OCI-LY1 (cell line): ENCODE results near the gene DENND4A.

ENCODE experiments used
- H2AFZ ChIP-seq: fragments of 200-600 bp; sonication (generic), shearing (Covaris generic); 2 replicates; pipeline ENCODE4 v1.6.0; 2014; ENCODE audit warnings: antibody characterized with exemption, mild to moderate bottlenecking, low read length
- H3F3A ChIP-seq: fragments of 200-600 bp; sonication (generic), shearing (Covaris generic); 2 replicates; pipeline ENCODE4 v1.6.0; 2014; ENCODE audit warnings: mild to moderate bottlenecking, antibody characterized with exemption, low read length, moderate library complexity; ENCODE audit not compliant: insufficient read depth
- H3K27ac ChIP-seq: fragments of 200-600 bp; sonication (generic); 2 replicates; pipeline ENCODE4 v1.5.1; 2014; ENCODE audit warnings: low read length, mixed run types, mild to moderate bottlenecking, low read depth; ENCODE audit not compliant: poor library complexity, severe bottlenecking
- H3K27me3 ChIP-seq: fragments of 200-600 bp; sonication (generic); 2 replicates; pipeline ENCODE4 v1.6.0; 2014; ENCODE audit warnings: antibody characterized with exemption, mild to moderate bottlenecking, low read length, moderate library complexity; ENCODE audit not compliant: insufficient read depth
- H3K36me3 ChIP-seq: fragments of 200-600 bp; sonication (generic); 2 replicates; pipeline ENCODE4 v1.6.1; 2014; ENCODE audit warnings: mild to moderate bottlenecking, antibody characterized with exemption, low read length, moderate library complexity, mixed read lengths; ENCODE audit not compliant: insufficient read depth
- H3K4me1 ChIP-seq: fragments of 200-600 bp; sonication (generic); 2 replicates; pipeline ENCODE4 v1.5.1; 2014; ENCODE audit warnings: mild to moderate bottlenecking, low read length, moderate library complexity; ENCODE audit not compliant: insufficient read depth, severe bottlenecking
- H3K4me2 ChIP-seq: fragments of 200-600 bp; sonication (generic), shearing (Covaris generic); 2 replicates; pipeline ENCODE4 v1.6.1; 2014; ENCODE audit warnings: low read length
- H3K4me3 ChIP-seq: fragments of 200-600 bp; sonication (generic); 2 replicates; pipeline ENCODE4 v1.5.1; 2014; ENCODE audit warnings: low read length, low read depth, mild to moderate bottlenecking, mixed read lengths; ENCODE audit not compliant: poor library complexity, severe bottlenecking
- H3K79me2 ChIP-seq: fragments of 200-600 bp; shearing (Covaris generic); 2 replicates; pipeline ENCODE4 v1.6.1; 2016; ENCODE audit warnings: mixed run types, low read length, mixed read lengths; ENCODE audit not compliant: insufficient read depth
- H3K9ac ChIP-seq: fragments of 200-600 bp; sonication (generic), shearing (Covaris generic); 2 replicates; pipeline ENCODE4 v1.6.1; 2014; ENCODE audit warnings: mild to moderate bottlenecking, low read length, mixed read lengths
- H3K9me2 ChIP-seq: fragments of 200-600 bp; sonication (generic), shearing (Covaris generic); 2 replicates; pipeline ENCODE4 v1.6.1; 2014; ENCODE audit warnings: low read depth, mild to moderate bottlenecking, low read length, mixed read lengths
- H3K9me3 ChIP-seq: fragments of 200-600 bp; shearing (Covaris generic); 2 replicates; pipeline ENCODE4 v1.6.1; 2014; ENCODE audit warnings: low read length, mixed read lengths
- H4K20me1 ChIP-seq: fragments of 200-600 bp; sonication (generic), shearing (Covaris generic); 2 replicates; pipeline ENCODE4 v1.6.0; 2016; ENCODE audit warnings: mild to moderate bottlenecking, low read length; ENCODE audit not compliant: insufficient read depth
- EZH2 ChIP-seq: fragments of 200-600 bp; sonication (generic), shearing (Covaris generic); IDR thresholded peaks from 2 replicates; pipeline ENCODE4 v1.8.0; 2017; ENCODE audit warnings: borderline replicate concordance, mixed run types, mild to moderate bottlenecking, antibody characterized with exemption, low read length, moderate library complexity, mixed read lengths
- TF ChIP-seq, protein P1 (sequence below): fragments of 200-600 bp; sonication (generic), shearing (Covaris generic); IDR thresholded peaks from 2 replicates; pipeline ENCODE4 v1.5.1; 2017; ENCODE audit warnings: mild to moderate bottlenecking, antibody characterized with exemption, low read length, moderate library complexity, mixed read lengths

The DENND4A gene

DNA sequence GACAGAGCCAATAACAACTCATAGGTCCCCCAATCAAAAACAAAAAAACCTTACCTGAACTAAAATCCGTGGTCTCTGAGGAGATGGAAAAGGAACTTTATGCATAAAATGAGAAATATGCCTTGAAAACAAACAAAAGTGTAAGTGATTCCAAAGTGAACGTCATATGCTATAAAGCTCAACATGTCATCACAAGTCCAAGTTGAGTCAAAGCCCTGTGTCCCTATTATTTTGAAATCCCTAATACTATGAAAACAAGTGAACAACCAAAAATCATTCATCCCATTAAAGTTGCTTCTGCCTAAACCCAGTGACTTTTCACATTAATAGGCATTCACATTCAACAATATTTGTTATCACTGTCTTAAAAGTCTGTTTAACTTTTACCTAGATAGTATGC, 59.4 kb downstream of the DENND4A start:
- H3K4me3 ChIP-seq: no peak overlapping the region
- no peaks in the 10 kb centered on the region for H3K9me3 ChIP-seq
- H3K4me2 ChIP-seq: no peak overlapping the region
- peaks cover 63% of the 10 kb centered on the region for H3K36me3 ChIP-seq
- H3K4me1 ChIP-seq: no peaks in the 10 kb centered on the region
- no peak overlapping the region for H3K27ac ChIP-seq
- no peaks in the 10 kb centered on the region for H4K20me1 ChIP-seq
- H3K79me2 ChIP-seq: no peaks in the 10 kb centered on the region
- H3F3A ChIP-seq: peaks cover 5% of the 10 kb centered on the region
- H2AFZ ChIP-seq: no peak overlapping the region
- no peaks in the 10 kb centered on the region for H3K27me3 ChIP-seq
- no peaks in the 10 kb centered on the region for H3K9me2 ChIP-seq
- H3K9ac ChIP-seq: no peak overlapping the region
- TF ChIP-seq EZH2: no peak
- TF ChIP-seq, protein P1, sequence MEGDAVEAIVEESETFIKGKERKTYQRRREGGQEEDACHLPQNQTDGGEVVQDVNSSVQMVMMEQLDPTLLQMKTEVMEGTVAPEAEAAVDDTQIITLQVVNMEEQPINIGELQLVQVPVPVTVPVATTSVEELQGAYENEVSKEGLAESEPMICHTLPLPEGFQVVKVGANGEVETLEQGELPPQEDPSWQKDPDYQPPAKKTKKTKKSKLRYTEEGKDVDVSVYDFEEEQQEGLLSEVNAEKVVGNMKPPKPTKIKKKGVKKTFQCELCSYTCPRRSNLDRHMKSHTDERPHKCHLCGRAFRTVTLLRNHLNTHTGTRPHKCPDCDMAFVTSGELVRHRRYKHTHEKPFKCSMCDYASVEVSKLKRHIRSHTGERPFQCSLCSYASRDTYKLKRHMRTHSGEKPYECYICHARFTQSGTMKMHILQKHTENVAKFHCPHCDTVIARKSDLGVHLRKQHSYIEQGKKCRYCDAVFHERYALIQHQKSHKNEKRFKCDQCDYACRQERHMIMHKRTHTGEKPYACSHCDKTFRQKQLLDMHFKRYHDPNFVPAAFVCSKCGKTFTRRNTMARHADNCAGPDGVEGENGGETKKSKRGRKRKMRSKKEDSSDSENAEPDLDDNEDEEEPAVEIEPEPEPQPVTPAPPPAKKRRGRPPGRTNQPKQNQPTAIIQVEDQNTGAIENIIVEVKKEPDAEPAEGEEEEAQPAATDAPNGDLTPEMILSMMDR: no peak

GRCh38 chr15:65731926-65732325, 60.2 kb downstream of the DENND4A start:
- Histone ChIP-seq H3K36me3 (peaks cover 64% of the 10 kb centered on the region), H3K4me1 (no peaks in the 10 kb centered on the region), H3K4me2 (no peak overlapping the region), H3K27me3 (no peaks in the 10 kb centered on the region), H3K4me3 (no peak overlapping the region), H3K79me2 (no peaks in the 10 kb centered on the region), H3K27ac (no peak overlapping the region), H3K9me3 (no peaks in the 10 kb centered on the region), H4K20me1 (no peaks in the 10 kb centered on the region), H3K9ac (no peak overlapping the region), H3F3A (peaks cover 5% of the 10 kb centered on the region), H2AFZ (no peak overlapping the region), H3K9me2 (no peaks in the 10 kb centered on the region)
- TF ChIP-seq, protein P1: no peak
- no peak for TF ChIP-seq EZH2

DNA sequence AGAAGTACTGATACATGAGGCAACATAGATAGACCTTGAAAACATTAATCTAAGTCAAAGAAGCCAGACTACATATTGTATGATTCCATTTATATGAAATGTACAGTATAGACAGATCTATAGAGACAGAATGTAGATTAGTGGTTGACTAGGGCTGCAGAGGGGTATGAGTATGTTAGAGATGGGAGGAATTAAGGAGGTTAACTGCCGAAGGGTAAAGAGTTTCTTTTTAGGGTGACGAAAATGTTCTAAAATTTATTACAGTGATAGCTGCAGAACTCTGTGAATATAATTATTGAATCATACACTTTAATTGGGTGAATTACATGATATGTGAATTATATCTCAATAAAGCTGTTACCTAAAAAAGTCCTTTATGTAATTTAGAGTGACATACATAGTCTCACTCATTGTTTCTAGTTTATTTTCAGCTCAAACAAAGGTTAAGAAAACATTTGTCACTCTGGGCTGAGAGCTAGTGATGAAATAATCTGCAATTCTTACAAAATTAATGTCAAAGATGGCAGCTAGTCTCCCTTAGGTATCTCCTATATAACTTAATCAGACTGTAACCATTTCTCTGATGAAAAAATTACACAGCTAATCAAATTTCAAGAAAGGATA, 61.4 kb downstream of the DENND4A start:
- Histone ChIP-seq H3K27ac (no peak overlapping the region), H3K27me3 (no peaks in the 10 kb centered on the region), H4K20me1 (no peaks in the 10 kb centered on the region), H3K36me3 (peaks cover 67% of the 10 kb centered on the region), H3K9me3 (no peaks in the 10 kb centered on the region), H2AFZ (no peak overlapping the region), H3K4me1 (no peaks in the 10 kb centered on the region), H3F3A (peaks cover 5% of the 10 kb centered on the region), H3K9ac (no peak overlapping the region), H3K79me2 (no peaks in the 10 kb centered on the region), H3K4me3 (no peak overlapping the region), H3K4me2 (no peak overlapping the region), H3K9me2 (no peaks in the 10 kb centered on the region)
- TF ChIP-seq, protein P1: no peak
- no peak for TF ChIP-seq EZH2
